ENCODE results near the gene METTL25B. TPM values are rescaled to one million over a fixed set of nuclear protein-coding genes. Genes with fewer than 3 reads are reported as not detected.

The METTL25B gene
- total RNA-seq, 1 donor: 12.5 TPM

DNA sequence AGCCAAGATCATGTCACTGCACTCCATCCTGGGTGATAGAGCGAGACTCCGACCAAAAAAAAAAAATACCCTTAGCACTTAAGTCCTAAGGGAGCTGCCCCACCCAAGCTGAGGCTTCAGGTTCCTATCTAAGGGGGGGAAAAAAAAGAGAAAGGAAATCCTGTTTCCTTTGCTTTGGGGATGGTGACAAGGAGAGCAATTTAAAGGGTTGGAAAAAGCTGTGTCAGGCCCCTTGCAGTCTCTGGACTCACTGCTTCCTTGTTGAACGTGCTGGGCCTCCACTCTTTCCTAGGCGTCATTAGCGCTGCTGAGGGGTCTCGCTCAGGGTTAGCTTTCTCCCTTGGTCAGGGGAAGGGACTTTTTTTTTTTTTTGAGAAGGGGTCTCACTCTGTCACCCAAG lies 57.2 kb downstream of the METTL25B start:
- H3K4me3 ChIP-seq (ENCODE audit: low read depth, low read length): no peak overlapping the region
- TF ChIP-seq, protein P1, sequence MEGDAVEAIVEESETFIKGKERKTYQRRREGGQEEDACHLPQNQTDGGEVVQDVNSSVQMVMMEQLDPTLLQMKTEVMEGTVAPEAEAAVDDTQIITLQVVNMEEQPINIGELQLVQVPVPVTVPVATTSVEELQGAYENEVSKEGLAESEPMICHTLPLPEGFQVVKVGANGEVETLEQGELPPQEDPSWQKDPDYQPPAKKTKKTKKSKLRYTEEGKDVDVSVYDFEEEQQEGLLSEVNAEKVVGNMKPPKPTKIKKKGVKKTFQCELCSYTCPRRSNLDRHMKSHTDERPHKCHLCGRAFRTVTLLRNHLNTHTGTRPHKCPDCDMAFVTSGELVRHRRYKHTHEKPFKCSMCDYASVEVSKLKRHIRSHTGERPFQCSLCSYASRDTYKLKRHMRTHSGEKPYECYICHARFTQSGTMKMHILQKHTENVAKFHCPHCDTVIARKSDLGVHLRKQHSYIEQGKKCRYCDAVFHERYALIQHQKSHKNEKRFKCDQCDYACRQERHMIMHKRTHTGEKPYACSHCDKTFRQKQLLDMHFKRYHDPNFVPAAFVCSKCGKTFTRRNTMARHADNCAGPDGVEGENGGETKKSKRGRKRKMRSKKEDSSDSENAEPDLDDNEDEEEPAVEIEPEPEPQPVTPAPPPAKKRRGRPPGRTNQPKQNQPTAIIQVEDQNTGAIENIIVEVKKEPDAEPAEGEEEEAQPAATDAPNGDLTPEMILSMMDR (IDR thresholded peaks at IDR 0.05; ENCODE audit: insufficient read depth, low read depth, low read length): no peak
- no peak for DNase-seq (ENCODE audit: low read depth)

Other genes with a start within 250 kb of the METTL25B start
- 10.0 and 10.8 TPM in 2 replicates for gene MEF2D, start 227.7 kb upstream of the METTL25B start, total RNA-seq
- gene IQGAP3, start 155.9 kb upstream of the METTL25B start, total RNA-seq: 20.9 and 24.2 TPM in 2 replicates
- gene TTC24, start 148.7 kb upstream of the METTL25B start, total RNA-seq: not detected in 2 replicates
- gene NAXE, start 136.7 kb upstream of the METTL25B start, total RNA-seq: 67.8 and 74.4 TPM in 2 replicates
- gene GPATCH4, start 127.0 kb upstream of the METTL25B start, total RNA-seq: 15.1 and 24.2 TPM in 2 replicates
- gene HAPLN2, start 109.1 kb upstream of the METTL25B start, total RNA-seq: not detected in 2 replicates
- gene BCAN, start 86.4 kb upstream of the METTL25B start, total RNA-seq: not detected in 2 replicates
- gene NES, start 51.1 kb upstream of the METTL25B start, total RNA-seq: 66.4 and 66.9 TPM in 2 replicates
- 39.0 and 80.7 TPM in 2 replicates for gene CRABP2, start 22.9 kb upstream of the METTL25B start, total RNA-seq
- gene ISG20L2, start 297 bp downstream of the METTL25B start, total RNA-seq: 17.4 and 22.9 TPM in 2 replicates
- 21.6 and 26.1 TPM in 2 replicates for gene MRPL24, start 12.6 kb downstream of the METTL25B start, total RNA-seq
- 196 and 197 TPM in 2 replicates for gene HDGF, start 23.2 kb downstream of the METTL25B start, total RNA-seq
- 19.0 TPM in 2 replicates for gene PRCC, start 39.1 kb downstream of the METTL25B start, total RNA-seq
- gene SH2D2A, start 88.4 kb downstream of the METTL25B start, total RNA-seq: not detected in 2 replicates
- not detected in 2 replicates for gene INSRR, start 130.6 kb downstream of the METTL25B start, total RNA-seq
- gene NTRK1, start 132.4 kb downstream of the METTL25B start, total RNA-seq: not detected in 2 replicates
- 11.3 and 12.1 TPM in 2 replicates for gene PEAR1, start 165.2 kb downstream of the METTL25B start, total RNA-seq
- not detected in 2 replicates for gene LRRC71, start 192.2 kb downstream of the METTL25B start, total RNA-seq

Measured in fibroblast of villous mesenchyme (primary cell).